Dorsolateral prefrontal cortex (tissue), 118 donors: ENCODE results near the gene BEX4. TPM values are rescaled to one million over a fixed set of nuclear protein-coding genes. Genes with fewer than 3 reads are reported as not detected.

ENCODE experiments used
- total RNA-seq, 120 experiments: library from RNA; stranded (reverse); gene quantifications; one replicate each; pipeline versions ENCODE4 v1.2.3 to v1.2.4, GENCODE V29; 2022

Gene BEX4
- total RNA-seq, 120 experiments from 2014 or later = 48.8 to 251 (median 170) TPM

Other genes starting within 250 kb of the BEX4 start
- 100 to 1,000 TPM in 117 of 120 experiments, 10 to 100 TPM in 3; 53.1 to 455 (median 280) TPM for gene BEX1, start 150.9 kb upstream of the BEX4 start, total RNA-seq
- gene NXF3, start 122.0 kb upstream of the BEX4 start, total RNA-seq = 1 to 10 TPM in 10 of 120 experiments, under 1 TPM in 21, not detected in 89; 0.20 to 1.7 (median 0.48) TPM
- gene TCEAL8, start 40.0 kb downstream of the BEX4 start, total RNA-seq = 10 to 100 TPM; 25.0 to 65.5 (median 52.4) TPM
- 10 to 100 TPM; 21.5 to 80.7 (median 49.3) TPM for gene TCEAL5, start 61.6 kb downstream of the BEX4 start, total RNA-seq
- gene BEX2, start 95.9 kb downstream of the BEX4 start, total RNA-seq = 100 to 1,000 TPM in 104 of 120 experiments, 10 to 100 TPM in 16; 30.0 to 220 (median 142) TPM
- gene TCEAL7, start 115.1 kb downstream of the BEX4 start, total RNA-seq = 100 to 1,000 TPM in 28 of 120 experiments, 10 to 100 TPM in 92; 26.7 to 130 (median 87.7) TPM
- gene TCEAL9, start 141.4 kb downstream of the BEX4 start, total RNA-seq = 10 to 100 TPM; 15.2 to 59.2 (median 25.5) TPM
- gene BEX3, start 161.4 kb downstream of the BEX4 start, total RNA-seq = 100 to 1,000 TPM; 147 to 505 (median 357) TPM